ENCODE data around the gene PBX1. TPM values are rescaled to one million over a fixed set of nuclear protein-coding genes. Genes with fewer than 3 reads are reported as not detected.

The PBX1 gene
- total and polyA plus RNA-seq, 10 of the 15 experiments (the other 5 are each of a cell fraction or from before 2014, with no cell fraction given): 0.05 to 0.28 (median 0.11) TPM; not detected in 5

DNA sequence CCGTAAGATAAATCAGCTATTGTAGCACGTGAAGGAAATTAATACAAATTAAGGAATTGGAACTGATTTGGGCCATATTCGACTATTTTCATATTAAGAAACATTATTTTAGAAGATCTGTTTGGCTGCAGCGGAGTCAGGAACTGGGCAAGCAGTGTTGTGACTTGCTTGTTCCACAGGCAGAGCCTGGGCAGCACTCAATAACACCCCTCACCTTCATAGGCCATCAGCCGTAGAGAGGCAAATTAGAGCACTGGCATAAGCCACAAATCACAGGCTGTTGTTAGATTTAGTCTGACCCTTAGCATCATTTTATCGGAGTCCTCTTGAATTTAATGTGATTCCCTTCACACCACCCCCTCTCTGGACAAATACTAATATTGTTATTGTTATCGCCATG, 72.8 kb downstream of the PBX1 start:
- WGBS (ENCODE audit: insufficient coverage, insufficient replicate concordance, low lambda C conversion rate, missing lambda C conversion rate): 16% methylated on average over 7 of the region's 7 CpGs

More for the DNA sequence above, 72.8 kb downstream of the PBX1 start:
- Histone ChIP-seq H3K36me3 (ENCODE audit: control insufficient read depth in 2 of 2, insufficient read depth in 2 of 2, low read length in 1 of 2) (no peaks in the 10 kb centered on the region), H3K9ac (ENCODE audit: control insufficient read depth, insufficient read depth, low read length) (no peak overlapping the region), H3K4me1 (ENCODE audit: control insufficient read depth, insufficient read depth, low read length) (no peaks in the 10 kb centered on the region), H3K4me3 (no peak overlapping the region), H3K9me3 (replicated peaks; ENCODE audit: control insufficient read depth, insufficient read depth, low read length) (no peaks in the 10 kb centered on the region), H3K27ac (ENCODE audit: control insufficient read depth, insufficient read depth) (no peak overlapping the region), H3K27me3 (replicated peaks in 1 of 2; ENCODE audit: control insufficient read depth in 2 of 2, insufficient read depth in 2 of 2, low read length in 1 of 2) (no peaks in the 10 kb centered on the region), H4K20me1 (ENCODE audit: control insufficient read depth, insufficient read depth) (no peaks in the 10 kb centered on the region), H2AFZ (ENCODE audit: control insufficient read depth, low read depth, low read length) (no peak overlapping the region), H3K4me2 (ENCODE audit: control insufficient read depth, insufficient read depth) (no peak overlapping the region), H3K79me2 (ENCODE audit: control insufficient read depth, insufficient read depth, low read length) (no peaks in the 10 kb centered on the region)
- ChIA-PET CTCF (interaction anchor here (0.8 kb wide), 1 partner anchor 42 kb away, joined by 3 read pairs; no protein-coding TSS in a partner anchor), POLR2A (no interaction called here), RAD21 (ENCODE audit: unreplicated experiment) (no interaction called here), SMC1A (ENCODE audit: uncharacterized antibody, unreplicated experiment) (interaction anchor here (1.1 kb wide), 1 partner anchor 156 kb away, joined by 3 read pairs; no protein-coding TSS in a partner anchor)
- BruUV-seq (replicated peaks): no TSS peak
- in situ Hi-C loops (cut with MboI) (no loop called here), intact Hi-C loops (cut with micrococcal nuclease; ENCODE audit: unreplicated experiment) (no loop called here)
- DNase-seq (ENCODE audit: low read depth, low spot score) (no peak), ATAC-seq (no peak), FAIRE-seq (no peak)
- TF ChIP-seq CBFB (IDR thresholded peaks at IDR 0.05; ENCODE audit: low read depth) (no peak), ZSCAN29 (IDR thresholded peaks at IDR 0.05) (no peak), GABPA (IDR thresholded peaks at IDR 0.05; ENCODE audit: low read depth) (no peak), TCF7 (IDR thresholded peaks at IDR 0.05; ENCODE audit: borderline replicate concordance) (no peak), SP1 (IDR thresholded peaks at IDR 0.05; ENCODE audit: low read depth, low read length) (no peak), POLR2AphosphoS2 (IDR thresholded peaks at IDR 0.05; ENCODE audit: low read depth, low read length) (no peak), SUPT20H (IDR thresholded peaks at IDR 0.05; ENCODE audit: borderline replicate concordance, control insufficient read depth, low read depth, low read length) (no peak), ESRRA (IDR thresholded peaks at IDR 0.05; ENCODE audit: low read length) (no peak)
- TF ChIP-seq, protein P1, sequence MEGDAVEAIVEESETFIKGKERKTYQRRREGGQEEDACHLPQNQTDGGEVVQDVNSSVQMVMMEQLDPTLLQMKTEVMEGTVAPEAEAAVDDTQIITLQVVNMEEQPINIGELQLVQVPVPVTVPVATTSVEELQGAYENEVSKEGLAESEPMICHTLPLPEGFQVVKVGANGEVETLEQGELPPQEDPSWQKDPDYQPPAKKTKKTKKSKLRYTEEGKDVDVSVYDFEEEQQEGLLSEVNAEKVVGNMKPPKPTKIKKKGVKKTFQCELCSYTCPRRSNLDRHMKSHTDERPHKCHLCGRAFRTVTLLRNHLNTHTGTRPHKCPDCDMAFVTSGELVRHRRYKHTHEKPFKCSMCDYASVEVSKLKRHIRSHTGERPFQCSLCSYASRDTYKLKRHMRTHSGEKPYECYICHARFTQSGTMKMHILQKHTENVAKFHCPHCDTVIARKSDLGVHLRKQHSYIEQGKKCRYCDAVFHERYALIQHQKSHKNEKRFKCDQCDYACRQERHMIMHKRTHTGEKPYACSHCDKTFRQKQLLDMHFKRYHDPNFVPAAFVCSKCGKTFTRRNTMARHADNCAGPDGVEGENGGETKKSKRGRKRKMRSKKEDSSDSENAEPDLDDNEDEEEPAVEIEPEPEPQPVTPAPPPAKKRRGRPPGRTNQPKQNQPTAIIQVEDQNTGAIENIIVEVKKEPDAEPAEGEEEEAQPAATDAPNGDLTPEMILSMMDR (IDR thresholded peaks at IDR 0.05 in 2 of 3, conservative IDR thresholded peaks at IDR 0.05 in 1 of 3; ENCODE audit: control insufficient read depth in 2 of 3, extremely low read depth in 1 of 3, insufficient read depth in 1 of 3, low read depth in 3 of 3, low read length in 3 of 3): no peak
- TF ChIP-seq, protein P2, sequence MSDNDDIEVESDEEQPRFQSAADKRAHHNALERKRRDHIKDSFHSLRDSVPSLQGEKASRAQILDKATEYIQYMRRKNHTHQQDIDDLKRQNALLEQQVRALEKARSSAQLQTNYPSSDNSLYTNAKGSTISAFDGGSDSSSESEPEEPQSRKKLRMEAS (IDR thresholded peaks at IDR 0.05; ENCODE audit: low read depth, low read length): no peak
